ENCODE data around the gene MAP2K5.

DNA sequence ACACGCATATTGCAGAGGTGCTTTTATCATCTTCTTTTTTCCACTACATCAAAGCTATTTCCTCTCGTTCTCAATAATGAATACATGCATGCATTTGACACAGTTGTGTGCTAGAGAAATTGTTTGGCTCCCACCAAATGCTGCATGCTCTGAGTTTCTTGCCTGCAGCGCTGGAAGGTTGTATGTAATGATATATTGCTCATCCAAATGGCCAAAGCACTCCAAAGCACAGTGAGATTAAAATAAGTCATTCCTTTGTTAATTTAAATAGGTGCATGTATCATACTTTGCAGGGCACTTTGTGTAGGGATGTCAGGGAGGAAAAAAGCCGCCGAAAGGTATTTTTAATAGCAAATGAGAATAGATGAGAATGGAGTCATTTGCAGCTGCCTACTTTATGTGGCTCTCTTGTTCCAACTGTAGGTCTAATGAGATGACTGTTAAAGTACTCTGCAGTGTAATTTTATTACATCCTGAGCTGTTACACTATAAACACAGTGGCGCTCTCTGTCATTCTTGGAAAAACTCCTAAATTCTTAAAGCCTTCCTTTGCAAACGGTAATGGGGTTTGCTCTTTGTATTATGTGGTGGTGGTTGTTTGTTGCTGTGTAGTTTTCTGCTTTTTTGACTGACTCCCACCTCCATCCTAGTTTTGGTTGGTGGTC lies 225.9 kb downstream of the MAP2K5 start:
- no peak for TF ChIP-seq RAD21 (IDR thresholded peaks at IDR 0.05; ENCODE audit: low read depth)
- no peak for TF ChIP-seq EP300 (IDR thresholded peaks at IDR 0.05; ENCODE audit: borderline replicate concordance)
- TF ChIP-seq REST (IDR thresholded peaks at IDR 0.05; ENCODE audit: low read depth), result no peak
- TF ChIP-seq CREB1 (IDR thresholded peaks at IDR 0.05; ENCODE audit: low read depth), result no peak
- TF ChIP-seq MAX (IDR thresholded peaks at IDR 0.05), result no peak
- no peak for TF ChIP-seq TAF1 (IDR thresholded peaks at IDR 0.05; ENCODE audit: low read depth)
